Tracheal epithelial cell (primary cell): ENCODE results near the gene CTTNBP2NL. TPM values are rescaled to one million over a fixed set of nuclear protein-coding genes. Genes with fewer than 3 reads are reported as not detected.

ENCODE experiments used
- total RNA-seq: library from RNA; depleted of rRNA; stranded (reverse); fragments of >200 nt; gene quantifications from 2 replicates; pipeline ENCODE4 v1.2.1, GENCODE V29; 2014

The CTTNBP2NL gene, protein sequence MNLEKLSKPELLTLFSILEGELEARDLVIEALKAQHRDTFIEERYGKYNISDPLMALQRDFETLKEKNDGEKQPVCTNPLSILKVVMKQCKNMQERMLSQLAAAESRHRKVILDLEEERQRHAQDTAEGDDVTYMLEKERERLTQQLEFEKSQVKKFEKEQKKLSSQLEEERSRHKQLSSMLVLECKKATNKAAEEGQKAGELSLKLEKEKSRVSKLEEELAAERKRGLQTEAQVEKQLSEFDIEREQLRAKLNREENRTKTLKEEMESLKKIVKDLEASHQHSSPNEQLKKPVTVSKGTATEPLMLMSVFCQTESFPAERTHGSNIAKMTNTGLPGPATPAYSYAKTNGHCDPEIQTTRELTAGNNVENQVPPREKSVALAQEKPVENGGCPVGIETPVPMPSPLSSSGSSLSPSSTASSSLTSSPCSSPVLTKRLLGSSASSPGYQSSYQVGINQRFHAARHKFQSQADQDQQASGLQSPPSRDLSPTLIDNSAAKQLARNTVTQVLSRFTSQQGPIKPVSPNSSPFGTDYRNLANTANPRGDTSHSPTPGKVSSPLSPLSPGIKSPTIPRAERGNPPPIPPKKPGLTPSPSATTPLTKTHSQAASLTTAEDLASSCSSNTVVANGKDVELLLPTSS
- 7.2 and 13.0 TPM in 2 replicates for total RNA-seq

DNA sequence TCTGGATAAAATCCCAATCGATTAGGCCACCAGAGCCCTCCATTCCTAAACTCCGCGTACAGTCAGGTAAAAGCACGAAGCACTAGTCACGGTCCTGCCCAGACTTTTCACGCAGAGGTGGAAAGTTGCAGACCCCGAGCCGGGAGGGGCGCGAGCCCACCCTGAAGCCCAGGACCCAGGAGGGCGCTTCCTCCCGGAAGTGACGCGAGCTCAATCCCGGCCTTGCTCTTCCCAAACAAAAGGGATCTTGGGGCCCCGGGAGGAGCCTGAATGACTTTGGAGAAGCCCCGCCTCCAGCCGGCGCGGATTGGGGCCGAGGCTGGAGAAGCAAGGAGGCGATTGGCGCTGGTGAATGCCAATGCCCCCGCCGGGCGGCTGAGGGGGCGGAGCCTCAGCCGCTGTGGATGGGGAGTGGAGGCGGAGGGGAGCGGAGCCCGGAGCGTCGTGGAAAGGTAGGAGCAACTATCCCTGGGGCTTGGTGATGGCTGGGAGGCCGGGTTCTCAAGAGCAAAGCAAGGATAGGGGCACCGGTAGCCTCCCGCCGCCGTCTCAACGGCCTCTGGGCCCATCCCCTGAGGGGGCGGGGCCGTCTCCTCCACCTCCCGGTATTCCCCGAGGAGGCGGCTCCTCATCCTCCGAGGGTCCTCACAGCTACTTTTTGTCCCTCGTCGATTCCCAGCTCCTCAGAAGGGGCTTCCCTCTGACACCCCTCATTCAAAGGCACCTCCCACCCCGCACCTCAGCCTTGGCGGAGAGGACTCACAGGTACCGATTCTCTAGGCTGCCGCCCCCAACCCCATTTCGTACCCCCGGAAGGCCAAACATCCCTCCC, at the start of gene CTTNBP2NL:
CTTNBP2NL (plus strand) TSS at position 394 of the 832 bp plus-strand sequence. CDS start 19,952 bp downstream, outside the sequence.

DNA sequence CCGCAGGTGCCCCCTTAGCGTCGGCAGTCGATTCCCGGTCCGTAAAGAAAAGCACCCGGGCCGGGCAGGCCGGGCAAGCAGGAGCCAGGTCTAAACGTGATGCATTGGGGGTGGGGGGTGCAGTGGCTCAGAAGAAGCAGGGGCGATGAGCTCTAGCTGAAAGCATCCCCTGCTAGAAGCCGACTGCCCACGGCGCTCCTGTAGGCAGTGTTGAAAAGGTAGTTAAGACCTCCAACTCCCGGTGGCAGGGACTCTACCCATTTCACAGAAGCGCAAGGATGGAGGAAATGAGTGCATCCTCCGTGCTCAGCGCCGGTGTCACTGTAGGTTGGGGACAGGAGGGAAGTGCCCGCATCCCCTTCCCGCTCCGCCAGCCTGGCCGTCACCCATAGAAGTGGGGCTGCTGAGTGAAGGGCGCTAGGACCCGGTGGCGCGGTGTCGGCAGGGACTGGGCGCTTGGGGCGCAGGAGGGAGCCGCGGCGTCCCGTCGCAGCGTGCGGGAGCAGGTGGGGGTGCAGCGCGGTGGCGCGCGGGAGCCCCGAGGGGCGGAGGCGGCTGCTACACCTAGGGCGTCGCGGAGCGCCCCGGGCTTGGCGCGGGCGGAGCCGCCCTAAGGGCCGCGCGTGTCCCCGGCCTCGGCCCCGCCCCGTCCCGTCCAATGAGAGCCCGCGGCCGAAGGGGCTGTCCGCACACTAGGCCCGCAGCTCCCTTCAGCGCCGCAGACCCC, 112.4 kb downstream of the CTTNBP2NL start, which contains the start of gene WNT2B:
WNT2B (plus strand) TSS at position 688 of the 727 bp plus-strand sequence. CDS start 298 bp downstream, outside the sequence.

Other genes starting within 250 kb of the CTTNBP2NL start
- 0.43 and 1.7 TPM in 2 replicates for gene WNT2B, start 112.8 kb downstream of the CTTNBP2NL start, total RNA-seq
- 10.0 and 11.6 TPM in 2 replicates for gene ST7L, start 222.9 kb downstream of the CTTNBP2NL start, total RNA-seq
- gene CAPZA1, start 223.6 kb downstream of the CTTNBP2NL start, total RNA-seq: 181 and 215 TPM in 2 replicates